ENCODE results near the gene IL4R. TPM values are rescaled to one million over a fixed set of nuclear protein-coding genes. Genes with fewer than 3 reads are reported as not detected.

Gene IL4R
- total RNA-seq, 6 experiments from 2014 or later = 38.8 to 147 (median 46.9) TPM

- intact Hi-C loops (cut with DNase I) = loop anchor here in 1 of 2 donors (10.0 kb wide), 1 partner anchor 196 kb away; no protein-coding TSS in a partner anchor
These were observed 56.5 kb downstream of the IL4R start for GRCh38 chr16:27370318-27370717.

GRCh38 chr16:27373312-27373711 lies 59.5 kb downstream of the IL4R start:
- WGBS (ENCODE audit: insufficient coverage, low coverage, low lambda C conversion rate, missing lambda C conversion rate) = 86% methylated on average over 3 of the region's 3 CpGs
- intact Hi-C loops (cut with DNase I) = loop anchor here in 1 of 2 donors (10.0 kb wide), 1 partner anchor 199 kb away; no protein-coding TSS in a partner anchor

More at GRCh38 chr16:27370318-27370717, 56.5 kb downstream of the IL4R start:
- no peak for TF ChIP-seq POLR2A (IDR thresholded peaks at IDR 0.05)
- TF ChIP-seq CTCF (IDR thresholded peaks at IDR 0.05) = no peak
- H3K9me3 ChIP-seq = no peaks in the 10 kb centered on the region
- DNase-seq (peak in 1 of 3 donors; percentile 1), ATAC-seq (no peak)
- no peaks in the 10 kb centered on the region for H3K27me3 ChIP-seq
- H3K4me3 ChIP-seq = no peak overlapping the region
- peaks cover 0 to 18% (median 6%) of the 10 kb centered on the region in 4 donors for H3K4me1 ChIP-seq
- H3K27ac ChIP-seq = no peak overlapping the region
- no peaks in the 10 kb centered on the region for H3K36me3 ChIP-seq

GRCh38 chr16:27374221-27374803 lies 60.5 kb downstream of the IL4R start:
- Histone ChIP-seq H3K4me3 (no peak overlapping the region), H3K36me3 (no peaks in the 10 kb centered on the region), H3K9me3 (no peaks in the 10 kb centered on the region), H3K27ac (no peak overlapping the region), H3K27me3 (no peaks in the 10 kb centered on the region), H3K4me1 (no peaks in the 10 kb centered on the region)
- WGBS (ENCODE audit: insufficient coverage, low coverage, low lambda C conversion rate, missing lambda C conversion rate) = 61% methylated on average over 8 of the region's 8 CpGs
- intact Hi-C loops (cut with DNase I) = loop anchor here in 1 of 2 donors (10.0 kb wide), 1 partner anchor 200 kb away; no protein-coding TSS in a partner anchor
- no peak for DNase-seq
- ATAC-seq = peak; percentile 14 to 43 (median 32)
- no peak for TF ChIP-seq CTCF (IDR thresholded peaks at IDR 0.05)
- no peak for TF ChIP-seq POLR2A (IDR thresholded peaks at IDR 0.05)

More at GRCh38 chr16:27373312-27373711, 59.5 kb downstream of the IL4R start:
- H3K4me1 ChIP-seq = no peaks in the 10 kb centered on the region
- H3K36me3 ChIP-seq = no peaks in the 10 kb centered on the region
- no peak for TF ChIP-seq POLR2A (IDR thresholded peaks at IDR 0.05)
- TF ChIP-seq CTCF (IDR thresholded peaks at IDR 0.05) = no peak
- H3K9me3 ChIP-seq = no peaks in the 10 kb centered on the region
- ATAC-seq = no peak
- no peak for DNase-seq
- no peak overlapping the region for H3K27ac ChIP-seq
- H3K4me3 ChIP-seq = no peak overlapping the region
- no peaks in the 10 kb centered on the region for H3K27me3 ChIP-seq

GRCh38 chr16:27374804-27375425 lies 61.1 kb downstream of the IL4R start:
- H3K27ac ChIP-seq = peak overlapping the region in 1 of 3 donors; percentile 18
- intact Hi-C loops (cut with DNase I) = loop anchor here in 1 of 2 donors (10.0 kb wide), 1 partner anchor 200 kb away; no protein-coding TSS in a partner anchor
- no peaks in the 10 kb centered on the region for H3K36me3 ChIP-seq
- ATAC-seq = peak; percentile 72 to 84 (median 82)
- H3K9me3 ChIP-seq = no peaks in the 10 kb centered on the region
- no peaks in the 10 kb centered on the region for H3K4me1 ChIP-seq
- 25% methylated on average over 9 of the region's 9 CpGs for WGBS (ENCODE audit: insufficient coverage, low coverage, low lambda C conversion rate, missing lambda C conversion rate)
- TF ChIP-seq CTCF (IDR thresholded peaks at IDR 0.05) = peak; percentile 28 to 37 (median 33)
- no peak for TF ChIP-seq POLR2A (IDR thresholded peaks at IDR 0.05)
- no peaks in the 10 kb centered on the region for H3K27me3 ChIP-seq
- peak overlapping the region in 1 of 3 donors; percentile 22 for H3K4me3 ChIP-seq
- DNase-seq = peak in 2 of 3 donors; percentile 59 to 61

All from right lobe of liver (tissue), 6 donors.